ENCODE data around the gene HES5. TPM values are rescaled to one million over a fixed set of nuclear protein-coding genes. Genes with fewer than 3 reads are reported as not detected.

HES5 gene
- total RNA-seq, 4 donors from 2014 or later, result 0.19 to 0.33 TPM; not detected in 2

GRCh38 chr1:2563205-2563604 is 33.1 kb upstream of the HES5 start:
- WGBS, result 87% methylated on average over 3 of the region's 18 CpGs
- Histone ChIP-seq H3K9me3 (no peaks in the 10 kb centered on the region), H3K27ac (replicated peaks in 1 of 4) (no peak overlapping the region), H3K27me3 (peaks cover 0 to 20% (median 4%) of the 10 kb centered on the region in 4 donors), H3K36me3 (peaks cover 0 to 59% (median 49%) of the 10 kb centered on the region in 4 donors), H3K4me3 (no peak overlapping the region), H3K4me1 (peaks cover under 1 to 22% (median 13%) of the 10 kb centered on the region in 4 donors)
- no peak for DNase-seq (ENCODE audit: extremely low spot score)
- intact Hi-C loops (cut with DNase I), result no loop called here
- TF ChIP-seq POLR2A (IDR thresholded peaks at IDR 0.05; ENCODE audit: low read depth) (no peak), POLR2AphosphoS5 (IDR thresholded peaks at IDR 0.05) (no peak), CTCF (IDR thresholded peaks at IDR 0.05) (no peak), EP300 (IDR thresholded peaks at IDR 0.05) (no peak)

- no peaks in the 10 kb centered on the region for H3K9me3 ChIP-seq
- H3K27ac ChIP-seq (replicated peaks in 1 of 4), result no peak overlapping the region
- DNase-seq (ENCODE audit: extremely low spot score), result no peak
- 89% methylated on average over 10 of the region's 24 CpGs for WGBS
- intact Hi-C loops (cut with DNase I), result no loop called here
- TF ChIP-seq POLR2AphosphoS5 (IDR thresholded peaks at IDR 0.05) (no peak), CTCF (IDR thresholded peaks at IDR 0.05) (peak in 1 of 3 experiments; percentile 41), POLR2A (IDR thresholded peaks at IDR 0.05; ENCODE audit: low read depth) (no peak), EP300 (IDR thresholded peaks at IDR 0.05) (no peak)
- H3K36me3 ChIP-seq, result peaks cover 0 to 61% (median 51%) of the 10 kb centered on the region in 4 donors
- no peak overlapping the region for H3K4me3 ChIP-seq
- peaks cover 0 to 14% (median 2%) of the 10 kb centered on the region in 4 donors for H3K27me3 ChIP-seq
- peaks cover 11 to 32% (median 23%) of the 10 kb centered on the region in 4 donors for H3K4me1 ChIP-seq
Measured at GRCh38 chr1:2561898-2562895, 32.1 kb upstream of the HES5 start.

- Histone ChIP-seq H3K36me3 (peaks cover 0 to 61% (median 51%) of the 10 kb centered on the region in 4 donors), H3K27me3 (peaks cover 0 to 7% (median 0%) of the 10 kb centered on the region in 4 donors), H3K27ac (replicated peaks in 1 of 4) (no peak overlapping the region), H3K4me3 (no peak overlapping the region), H3K4me1 (peaks cover 16 to 39% (median 30%) of the 10 kb centered on the region in 4 donors), H3K9me3 (no peaks in the 10 kb centered on the region)
- 83% methylated on average over 9 of the region's 11 CpGs for WGBS
- no peak for TF ChIP-seq POLR2A (IDR thresholded peaks at IDR 0.05; ENCODE audit: low read depth)
- TF ChIP-seq EP300 (IDR thresholded peaks at IDR 0.05), result no peak
- no peak for TF ChIP-seq CTCF (IDR thresholded peaks at IDR 0.05)
- TF ChIP-seq POLR2AphosphoS5 (IDR thresholded peaks at IDR 0.05), result no peak
- no peak for DNase-seq (ENCODE audit: extremely low spot score)
- intact Hi-C loops (cut with DNase I), result no loop called here
Measured at GRCh38 chr1:2561446-2561845, 31.4 kb upstream of the HES5 start.

GRCh38 chr1:2560299-2561073 is 30.4 kb upstream of the HES5 start:
- Histone ChIP-seq H3K4me1 (peaks cover 22 to 47% (median 36%) of the 10 kb centered on the region in 4 donors), H3K9me3 (no peaks in the 10 kb centered on the region), H3K27ac (replicated peaks in 1 of 4) (no peak overlapping the region), H3K4me3 (no peak overlapping the region), H3K27me3 (no peaks in the 10 kb centered on the region), H3K36me3 (peaks cover 0 to 61% (median 51%) of the 10 kb centered on the region in 4 donors)
- no peak for TF ChIP-seq EP300 (IDR thresholded peaks at IDR 0.05)
- no peak for TF ChIP-seq POLR2A (IDR thresholded peaks at IDR 0.05; ENCODE audit: low read depth)
- no peak for TF ChIP-seq POLR2AphosphoS5 (IDR thresholded peaks at IDR 0.05)
- TF ChIP-seq CTCF (IDR thresholded peaks at IDR 0.05), result no peak
- no peak for DNase-seq (ENCODE audit: extremely low spot score)
- 85% methylated on average over 9 of the region's 15 CpGs for WGBS
- intact Hi-C loops (cut with DNase I), result no loop called here
